SK-N-MC (cell line): ENCODE results near the gene SPATA45.
"Not testable (repeated sequence)": the region's sequence is repeated elsewhere in the genome, so short reads cannot be mapped to it uniquely, and the experiment has no call there.

Source experiments
- DNase-seq: peaks from one replicate; pipeline ENCODE4 v3.0.0-alpha.2; 2011; ENCODE audit warnings: low read depth, low spot score
- H3K27ac ChIP-seq: fragments of 200-600 bp; sonication (generic); 2 replicates; pipeline ENCODE4 v1.5.1; 2016; ENCODE audit warnings: mixed run types
- H3K36me3 ChIP-seq: fragments of 200-600 bp; sonication (generic); 2 replicates; pipeline ENCODE4 v1.6.1; 2017; ENCODE audit warnings: antibody characterized with exemption, low read length, mixed read lengths; ENCODE audit not compliant: insufficient read depth
- H3K4me3 ChIP-seq: fragments of 200-600 bp; sonication (generic); 2 replicates; pipeline ENCODE4 v1.5.1; 2016
- H3K9ac ChIP-seq: fragments of 200-600 bp; sonication (generic); 2 replicates; pipeline ENCODE4 v1.8.0; 2017; ENCODE audit warnings: mixed run types, mixed read lengths; ENCODE audit not compliant: insufficient read length
- H3K9me3 ChIP-seq: fragments of 200-600 bp; sonication (generic); 2 replicates; pipeline ENCODE4 v1.6.1; 2017; ENCODE audit warnings: low read depth, mild to moderate bottlenecking, antibody characterized with exemption, low read length, moderate library complexity, mixed read lengths
- EZH2 ChIP-seq: fragments of 200-600 bp; sonication (generic); IDR thresholded peaks from one replicate; pipeline ENCODE4 v1.6.1; 2017; ENCODE audit warnings: antibody characterized with exemption
- FOXP2 ChIP-seq: optimal IDR thresholded peaks from 2 replicates; pipeline ENCODE3; 2011; ENCODE audit warnings: mild to moderate bottlenecking, moderate library complexity; ENCODE audit not compliant: insufficient read depth; ENCODE audit errors: extremely low read length, control extremely low read depth
- POLR2AphosphoS5 ChIP-seq: IDR thresholded peaks from 2 replicates; pipeline ENCODE4 v1.6.1; 2012; ENCODE audit warnings: mild to moderate bottlenecking, low read depth, low read length, borderline replicate concordance

Gene SPATA45

DNA sequence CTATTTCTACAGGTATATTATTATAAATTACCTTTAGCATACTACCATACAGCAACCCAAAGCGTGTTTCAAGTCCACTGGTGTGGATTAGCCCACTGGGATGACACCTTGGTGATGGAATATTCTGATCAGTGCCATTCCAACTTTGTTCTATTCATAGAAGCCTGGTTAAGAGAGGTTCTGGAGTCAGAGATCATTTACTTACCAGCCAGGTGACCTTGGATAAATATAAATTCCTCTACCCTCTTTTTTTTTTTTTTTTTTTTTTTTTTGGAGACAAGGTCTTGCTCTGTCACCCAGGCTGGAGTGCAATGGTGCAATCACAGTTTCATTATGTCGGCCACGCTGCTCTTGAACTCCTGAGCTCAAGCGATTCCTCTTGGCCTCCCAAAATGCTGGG is at the start of gene SPATA45:
SPATA45 (minus strand) TSS at position 101 of the 400 bp plus-strand sequence. CDS start 11,500 bp downstream, outside the sequence.
- TF ChIP-seq EZH2 (no peak), FOXP2 (no peak), POLR2AphosphoS5 (no peak)
- no peak for DNase-seq
- Histone ChIP-seq H3K36me3 (no peaks in the 10 kb centered on the region), H3K27ac (no peak within 1 kb of the TSS), H3K9me3 (no peaks in the 10 kb centered on the region), H3K4me3 (no peak within 1 kb of the TSS), H3K9ac (no peak within 1 kb of the TSS)

DNA sequence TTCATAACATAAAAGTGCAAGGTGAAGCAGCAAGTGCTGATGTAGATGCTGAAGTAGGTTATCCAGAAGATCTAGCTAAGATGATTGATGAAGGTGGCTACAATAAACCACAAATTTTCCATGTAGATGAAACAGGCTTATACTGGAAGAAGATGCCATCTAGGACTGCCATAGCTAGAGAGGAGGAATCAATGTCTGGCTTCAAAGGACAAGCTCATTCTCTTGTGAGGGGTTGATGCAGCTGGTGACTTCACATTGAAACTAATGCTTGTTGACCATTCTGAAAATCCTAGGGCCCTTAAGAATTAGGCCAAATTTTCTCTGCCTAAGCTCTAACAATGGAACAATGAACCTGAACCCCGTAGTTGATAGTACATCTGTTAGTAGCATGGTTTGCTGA is 44.7 kb upstream of the SPATA45 start:
- H3K36me3 ChIP-seq: peaks cover 73% of the 10 kb centered on the region

DNA sequence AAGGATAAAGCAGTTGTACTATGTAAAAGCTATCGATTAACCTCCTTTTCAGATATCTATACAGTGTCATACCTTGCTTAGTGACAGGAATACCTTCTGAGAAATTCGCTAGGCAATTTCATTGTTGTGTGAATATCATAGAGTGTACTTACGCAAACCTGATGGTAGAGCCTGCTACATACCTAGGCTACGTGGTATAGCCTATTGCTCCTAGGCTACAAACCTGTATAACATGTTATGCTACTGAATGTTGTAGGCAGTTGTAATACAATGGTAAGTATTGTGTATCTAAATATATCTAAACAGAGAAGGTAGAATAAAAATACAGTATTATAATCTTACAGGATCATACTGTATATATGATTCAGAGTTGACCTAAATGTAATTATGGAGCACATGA is 37.1 kb upstream of the SPATA45 start:
- TF ChIP-seq FOXP2 (no peak), EZH2 (no peak), POLR2AphosphoS5 (no peak)
- no peak overlapping the region for H3K27ac ChIP-seq
- no peak overlapping the region for H3K4me3 ChIP-seq
- H3K9ac ChIP-seq: no peak overlapping the region
- H3K36me3 ChIP-seq: peaks cover 46% of the 10 kb centered on the region
- DNase-seq: no peak
- H3K9me3 ChIP-seq: no peaks in the 10 kb centered on the region

More for the DNA sequence above, 44.7 kb upstream of the SPATA45 start:
- Histone ChIP-seq H3K9ac (no peak overlapping the region), H3K27ac (no peak overlapping the region), H3K9me3 (no peaks in the 10 kb centered on the region), H3K4me3 (no peak overlapping the region)
- DNase-seq: no peak
- TF ChIP-seq FOXP2 (no peak), POLR2AphosphoS5 (no peak), EZH2 (no peak)

DNA sequence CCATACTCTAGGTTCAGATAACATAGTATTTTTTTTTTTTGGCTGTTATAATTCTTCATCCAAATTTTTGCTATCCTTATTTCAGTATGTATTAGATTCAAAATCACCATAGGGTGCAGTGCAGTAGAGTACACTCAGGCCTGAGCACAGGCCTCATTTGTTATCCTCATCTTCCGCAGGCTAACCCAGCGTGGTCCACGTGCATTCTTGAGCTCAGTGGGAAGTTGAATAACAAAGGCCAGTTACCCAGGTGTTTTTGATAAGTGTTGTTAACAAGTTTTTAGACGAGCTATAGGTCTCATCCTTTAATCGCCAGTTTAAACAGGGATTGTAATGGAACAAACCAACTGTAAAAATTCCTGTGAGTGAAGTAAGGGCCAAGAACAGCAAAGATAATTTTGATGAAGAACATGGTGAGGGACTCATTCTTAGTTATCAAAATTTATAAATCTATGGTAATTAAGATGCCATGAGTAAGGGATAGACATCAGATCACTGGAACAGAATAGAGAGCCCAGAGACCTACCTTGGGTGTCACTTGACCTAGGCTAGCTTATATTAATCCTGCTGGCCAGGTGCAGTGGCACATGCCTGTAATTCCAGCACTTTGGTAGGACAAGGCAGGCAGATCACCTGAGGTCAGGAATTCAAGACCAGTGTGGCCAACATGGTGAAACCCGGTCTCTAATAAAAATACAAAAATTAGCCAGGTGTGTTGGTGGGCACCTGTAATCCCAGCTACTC is 32.7 kb upstream of the SPATA45 start:
- DNase-seq: no peak
- H3K27ac ChIP-seq: no peak overlapping the region
- TF ChIP-seq POLR2AphosphoS5 (no peak), EZH2 (no peak), FOXP2 (no peak)
- peaks cover 23% of the 10 kb centered on the region for H3K36me3 ChIP-seq
- H3K9ac ChIP-seq: no peak overlapping the region
- no peaks in the 10 kb centered on the region for H3K9me3 ChIP-seq
- H3K4me3 ChIP-seq: no peak overlapping the region

DNA sequence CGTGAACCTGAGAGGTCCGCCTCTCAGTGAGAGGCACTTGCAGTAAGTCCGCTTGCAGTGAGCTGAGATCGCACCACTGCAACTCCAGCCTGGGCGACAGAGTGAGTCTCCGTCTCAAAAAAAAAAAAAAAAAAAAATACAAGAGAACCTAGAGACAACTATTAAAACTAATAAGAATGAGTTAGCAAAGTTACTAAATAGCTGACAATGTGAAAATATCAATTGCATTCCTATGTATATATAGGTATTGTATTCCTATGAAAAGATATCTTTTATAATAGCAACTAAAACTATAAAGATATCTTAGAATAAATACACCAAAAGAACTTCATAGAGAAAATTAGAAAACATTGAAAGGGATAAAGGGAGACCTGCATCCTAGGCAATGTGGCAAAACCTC is 31.0 kb upstream of the SPATA45 start:
- DNase-seq: no peak
- Histone ChIP-seq H3K9ac (no peak overlapping the region), H3K9me3 (no peaks in the 10 kb centered on the region), H3K36me3 (peaks cover 27% of the 10 kb centered on the region), H3K27ac (no peak overlapping the region), H3K4me3 (no peak overlapping the region)
- no peak for TF ChIP-seq FOXP2
- no peak for TF ChIP-seq EZH2
- TF ChIP-seq POLR2AphosphoS5: no peak

DNA sequence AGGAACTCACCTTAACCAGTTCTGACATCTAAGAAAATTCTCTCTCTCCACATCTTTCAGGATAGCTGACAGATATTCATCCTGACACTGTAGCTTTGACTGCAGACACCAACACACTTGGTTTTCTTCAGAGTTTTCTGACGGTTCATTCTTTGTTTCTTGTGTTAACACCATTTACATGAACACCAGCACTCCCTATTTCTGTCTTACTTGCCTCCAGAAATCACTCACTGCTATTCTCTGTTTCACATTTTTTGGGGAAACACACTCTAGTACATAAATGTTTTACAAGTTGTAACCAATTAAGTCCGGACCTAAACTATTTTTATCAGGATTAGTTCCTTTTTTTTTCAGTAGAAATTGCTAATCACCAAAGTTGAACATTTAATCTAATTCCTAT is 26.1 kb upstream of the SPATA45 start:
- no peak for DNase-seq
- Histone ChIP-seq H3K36me3 (peaks cover 36% of the 10 kb centered on the region), H3K4me3 (no peak overlapping the region), H3K9me3 (no peaks in the 10 kb centered on the region), H3K9ac (no peak overlapping the region), H3K27ac (no peak overlapping the region)
- TF ChIP-seq FOXP2 (no peak), EZH2 (no peak), POLR2AphosphoS5 (no peak)

DNA sequence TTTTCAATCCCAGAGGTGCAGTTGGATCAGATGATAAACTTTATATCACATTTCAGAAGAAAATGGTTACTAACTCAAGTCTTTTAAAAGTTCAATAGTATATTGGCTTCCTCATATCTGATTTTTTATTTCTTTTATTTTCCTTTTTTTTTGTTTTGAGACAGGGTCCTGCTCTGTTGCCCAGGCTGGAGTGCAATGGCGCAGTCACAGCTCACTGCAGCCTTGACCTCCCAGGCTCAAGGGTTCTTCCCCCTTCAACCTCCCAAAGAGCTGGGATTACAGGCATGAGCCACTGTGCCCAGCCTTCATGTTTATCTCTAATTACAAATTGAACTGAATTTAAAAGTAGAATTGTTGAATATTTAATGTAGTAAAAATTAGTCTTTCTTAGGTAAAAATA is 24.5 kb upstream of the SPATA45 start:
- TF ChIP-seq FOXP2 (no peak), POLR2AphosphoS5 (no peak), EZH2 (no peak)
- no peak overlapping the region for H3K4me3 ChIP-seq
- H3K9ac ChIP-seq: no peak overlapping the region
- peaks cover 36% of the 10 kb centered on the region for H3K36me3 ChIP-seq
- no peak overlapping the region for H3K27ac ChIP-seq
- no peak for DNase-seq
- no peaks in the 10 kb centered on the region for H3K9me3 ChIP-seq

DNA sequence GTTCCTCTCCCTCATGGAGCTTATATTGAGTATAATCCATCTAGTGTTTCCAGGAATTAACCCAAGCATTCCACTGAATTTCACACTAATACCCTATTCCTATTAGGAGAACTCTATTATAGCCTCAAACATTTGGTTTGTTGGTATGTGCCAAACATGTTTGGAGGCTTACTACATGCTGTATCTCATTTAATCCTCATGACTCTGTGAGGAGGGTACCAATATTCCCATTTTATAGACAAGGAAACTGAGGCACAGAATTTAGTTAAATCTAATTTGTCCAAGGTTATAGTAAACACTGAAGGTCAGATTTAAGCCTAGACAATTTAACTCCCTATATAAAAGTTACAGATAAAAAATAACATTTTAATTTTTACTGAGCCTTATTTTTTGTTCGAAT is 19.7 kb upstream of the SPATA45 start:
- Histone ChIP-seq H3K27ac (no peak overlapping the region), H3K4me3 (no peak overlapping the region), H3K9me3 (no peaks in the 10 kb centered on the region), H3K36me3 (peaks cover 40% of the 10 kb centered on the region), H3K9ac (no peak overlapping the region)
- TF ChIP-seq POLR2AphosphoS5: no peak
- TF ChIP-seq EZH2: no peak
- TF ChIP-seq FOXP2: no peak
- no peak for DNase-seq

DNA sequence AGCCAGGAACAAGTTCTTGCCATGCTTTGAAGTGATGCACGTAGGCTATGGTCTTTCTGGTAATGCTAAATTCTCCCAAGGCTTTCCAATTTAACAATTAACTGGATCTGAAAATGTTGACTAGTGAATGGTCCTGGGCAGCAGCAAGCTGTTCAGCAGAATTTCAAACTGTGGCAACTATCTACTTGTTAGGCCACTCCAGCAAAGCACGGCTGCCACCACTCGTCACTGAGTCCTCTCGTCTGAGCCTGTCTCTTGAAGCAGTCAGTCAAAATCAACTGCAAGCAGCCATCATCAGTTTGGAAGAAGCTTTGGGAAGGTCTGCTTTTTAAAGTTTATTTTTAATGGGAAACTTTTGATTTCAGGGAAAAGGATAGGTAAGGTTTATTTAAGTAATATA is 16.8 kb upstream of the SPATA45 start:
- TF ChIP-seq EZH2: no peak
- TF ChIP-seq POLR2AphosphoS5: no peak
- no peak for TF ChIP-seq FOXP2
- Histone ChIP-seq H3K4me3 (no peak overlapping the region), H3K27ac (no peak overlapping the region), H3K36me3 (peaks cover 45% of the 10 kb centered on the region), H3K9me3 (no peaks in the 10 kb centered on the region), H3K9ac (no peak overlapping the region)
- DNase-seq: no peak

DNA sequence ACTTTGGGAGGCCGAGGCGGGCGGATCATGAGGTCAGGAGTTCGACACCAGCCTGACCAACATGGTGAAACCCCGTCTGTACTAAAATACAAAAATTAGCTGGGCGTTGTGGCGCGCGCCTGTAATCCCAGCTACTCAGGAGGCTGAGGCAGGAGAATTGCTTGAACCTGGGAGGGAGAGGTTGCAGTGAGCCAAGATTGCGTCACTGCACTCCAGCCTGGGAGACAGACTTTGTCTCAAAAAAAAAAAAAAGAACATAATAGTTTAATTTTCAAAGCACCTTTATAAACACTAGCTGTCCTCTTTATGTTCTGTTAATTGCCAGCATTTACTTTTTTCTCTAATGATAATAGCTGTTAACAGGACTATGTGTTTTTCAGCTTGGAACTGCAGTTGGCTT is 15.9 kb upstream of the SPATA45 start:
- H3K9ac ChIP-seq, H3K4me3 ChIP-seq, DNase-seq, H3K9me3 ChIP-seq, H3K27ac ChIP-seq: not testable (repeated sequence)
- H3K36me3 ChIP-seq: peaks cover 38% of the 10 kb centered on the region
